Midbrain (tissue), 1 donor: ENCODE measurements around the gene FASTK.
A peak's percentile ranks its signal among the peaks of the same experiment; 100 is the strongest.

Source experiments
- DNase-seq: peaks from one replicate; lab custom pipeline; 2025; lab: John Stamatoyannopoulos, UW

Gene FASTK

GRCh38 chr7:151080522-151081169 is at the start of gene FASTK:
FASTK (minus strand) TSS chr7:151080809; CDS start chr7:151080766, 43 bp downstream.
- peak; percentile 94 for DNase-seq

- no peak for DNase-seq
Observed at GRCh38 chr7:151129960-151130591, 49.5 kb upstream of the FASTK start.

- no peak for DNase-seq
Observed at GRCh38 chr7:151129117-151129959, 48.7 kb upstream of the FASTK start.

- DNase-seq = no peak
Observed at GRCh38 chr7:151128716-151129115, 48.1 kb upstream of the FASTK start.

GRCh38 chr7:151128144-151128543 is 47.5 kb upstream of the FASTK start:
- DNase-seq = no peak

- DNase-seq = no peak
Observed at GRCh38 chr7:151126491-151127137, 46.0 kb upstream of the FASTK start.

GRCh38 chr7:151125846-151126481 is 45.4 kb upstream of the FASTK start:
- DNase-seq = no peak

- DNase-seq = no peak
Observed at GRCh38 chr7:151125470-151125845, 44.8 kb upstream of the FASTK start.

GRCh38 chr7:151124899-151125399 is 44.3 kb upstream of the FASTK start:
- DNase-seq = no peak

GRCh38 chr7:151124481-151124880 is 43.9 kb upstream of the FASTK start:
- DNase-seq = no peak

- DNase-seq = peak; percentile 84
Observed at GRCh38 chr7:151123822-151124464, 43.3 kb upstream of the FASTK start.

GRCh38 chr7:151123158-151123821 is 42.7 kb upstream of the FASTK start:
- DNase-seq = no peak

- no peak for DNase-seq
Observed at GRCh38 chr7:151122796-151123157, 42.2 kb upstream of the FASTK start.

- DNase-seq = no peak
Observed at GRCh38 chr7:151122276-151122675, 41.7 kb upstream of the FASTK start.

GRCh38 chr7:151121380-151122170 is 41.0 kb upstream of the FASTK start:
- DNase-seq = no peak

- peak; percentile 46 for DNase-seq
Observed at GRCh38 chr7:151120896-151121295, 40.3 kb upstream of the FASTK start.

GRCh38 chr7:151119902-151120301 is 39.3 kb upstream of the FASTK start:
- DNase-seq = no peak

- no peak for DNase-seq
Observed at GRCh38 chr7:151119055-151119415, 38.4 kb upstream of the FASTK start.

GRCh38 chr7:151118108-151119054 is 37.8 kb upstream of the FASTK start:
- no peak for DNase-seq
